ENCODE data around the gene TTL.
"Not testable (repeated sequence)": the region's sequence is repeated elsewhere in the genome, so short reads cannot be mapped to it uniquely, and the experiment has no call there.

The TTL gene

DNA sequence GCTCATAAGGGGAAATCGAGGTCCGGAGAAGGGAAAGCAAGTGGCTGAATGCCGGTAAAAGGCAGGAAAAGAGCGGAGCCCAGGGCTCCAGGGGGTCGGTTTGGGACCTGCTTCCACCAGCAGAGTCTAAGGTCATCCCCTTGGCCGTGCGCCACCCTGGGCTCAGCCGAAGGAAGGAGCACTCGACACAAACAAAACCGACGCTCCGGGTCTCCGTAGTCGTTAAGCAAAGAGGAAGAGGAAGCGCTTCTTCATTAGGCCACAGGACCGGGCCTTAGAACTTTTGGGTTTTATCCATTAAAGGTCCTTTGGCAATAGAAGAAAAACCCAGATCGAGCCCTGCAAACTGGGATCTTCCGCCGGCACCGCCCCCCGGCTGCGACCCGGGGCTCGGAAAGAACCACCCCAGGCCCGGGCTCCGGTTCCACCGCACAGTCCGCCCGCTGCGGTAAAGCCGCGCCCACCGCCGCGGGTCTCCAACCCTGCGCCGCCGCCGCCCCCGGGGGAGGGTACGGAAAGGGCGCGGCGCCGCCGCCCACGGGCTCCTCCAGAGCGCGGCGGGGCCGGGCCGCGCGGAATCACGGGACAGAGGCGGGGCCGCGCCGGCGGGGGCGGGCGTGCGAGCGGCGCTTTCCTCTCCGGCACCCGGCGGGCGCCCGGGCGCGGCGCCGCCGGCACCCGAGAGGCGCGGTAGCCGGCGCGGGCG lies at the start of gene TTL:
TSS of gene TTL (plus strand) at position 629 of the 706 bp plus-strand sequence. CDS start 189 bp downstream, outside the sequence.
- DNase-seq: peak; percentile 91

DNA sequence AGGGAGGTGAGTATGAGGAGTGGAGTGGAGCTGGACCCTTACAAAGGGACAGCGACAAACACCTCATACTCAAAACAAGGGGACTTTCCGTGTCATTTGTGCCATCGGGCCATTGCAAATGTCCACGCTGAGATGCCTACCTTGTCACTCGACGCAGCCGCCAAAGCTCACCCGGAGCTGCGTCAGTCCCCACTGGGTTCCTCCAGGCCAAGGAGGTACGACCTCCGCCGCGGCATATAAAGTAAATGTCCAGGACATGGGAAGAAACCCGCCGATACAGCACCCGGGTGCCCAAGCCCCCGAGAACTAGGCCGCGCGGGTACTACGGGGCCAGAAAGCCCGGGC lies 49.6 kb upstream of the TTL start:
- DNase-seq: not testable (repeated sequence)

DNA sequence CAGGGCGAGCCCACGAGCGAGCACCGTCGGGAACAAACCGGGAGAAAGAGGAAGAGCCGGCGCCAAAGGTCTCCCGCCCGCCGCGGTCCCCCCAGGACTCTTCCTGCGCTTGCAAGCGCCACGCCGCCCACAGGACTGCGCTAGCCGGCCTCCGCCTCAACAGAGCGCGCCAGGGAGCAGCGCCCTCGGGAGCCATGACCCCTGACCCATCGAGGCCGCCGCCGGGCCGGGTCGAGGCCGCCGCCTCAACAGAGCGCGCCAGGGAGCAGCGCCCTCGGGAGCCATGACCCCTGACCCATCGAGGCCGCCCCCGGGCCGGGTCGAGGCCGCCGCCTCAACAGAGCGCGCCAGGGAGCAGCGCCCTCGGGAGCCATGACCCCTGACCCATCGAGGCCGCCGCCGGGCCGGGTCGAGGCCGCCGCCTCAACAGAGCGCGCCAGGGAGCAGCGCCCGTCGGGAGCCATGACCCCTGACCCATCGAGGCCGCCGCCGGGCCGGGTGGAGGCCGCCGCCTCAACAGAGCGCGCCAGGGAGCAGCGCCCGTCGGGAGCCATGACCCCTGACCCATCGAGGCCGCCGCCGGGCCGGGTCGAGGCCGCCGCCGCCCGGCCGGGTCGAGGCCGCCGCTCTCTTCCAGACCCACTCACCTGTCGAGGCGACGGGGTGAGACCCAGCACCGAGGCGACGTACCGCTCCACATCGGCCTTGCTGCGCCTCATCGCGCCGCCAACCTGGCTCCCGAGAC lies 49.0 kb upstream of the TTL start:
- peak; percentile 50 for DNase-seq

DNA sequence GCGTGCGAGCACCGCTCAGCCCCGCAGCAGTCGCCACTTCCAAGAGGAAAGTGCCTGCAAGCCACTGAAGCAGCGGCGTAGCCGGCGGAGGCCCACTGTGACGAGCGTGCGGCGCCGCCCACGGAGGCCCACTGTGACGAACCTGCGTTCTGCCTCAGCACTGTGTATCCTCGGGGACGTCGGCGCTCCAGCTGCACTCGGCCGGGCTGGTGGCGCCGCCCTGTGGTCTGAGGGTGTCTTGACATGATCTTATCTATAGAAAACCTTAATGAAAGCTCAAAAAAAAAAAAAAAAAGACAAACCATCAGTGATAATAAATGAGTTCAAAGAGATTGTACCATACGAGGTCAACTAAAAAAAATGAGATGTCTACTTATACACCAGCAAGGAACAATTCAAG lies 48.5 kb upstream of the TTL start, which contains the start of gene RGPD8:
TSS of gene RGPD8 (minus strand) at position 166 of the 400 bp plus-strand sequence. CDS start 192 bp downstream, outside the sequence.
- peak; percentile 87 for DNase-seq

DNA sequence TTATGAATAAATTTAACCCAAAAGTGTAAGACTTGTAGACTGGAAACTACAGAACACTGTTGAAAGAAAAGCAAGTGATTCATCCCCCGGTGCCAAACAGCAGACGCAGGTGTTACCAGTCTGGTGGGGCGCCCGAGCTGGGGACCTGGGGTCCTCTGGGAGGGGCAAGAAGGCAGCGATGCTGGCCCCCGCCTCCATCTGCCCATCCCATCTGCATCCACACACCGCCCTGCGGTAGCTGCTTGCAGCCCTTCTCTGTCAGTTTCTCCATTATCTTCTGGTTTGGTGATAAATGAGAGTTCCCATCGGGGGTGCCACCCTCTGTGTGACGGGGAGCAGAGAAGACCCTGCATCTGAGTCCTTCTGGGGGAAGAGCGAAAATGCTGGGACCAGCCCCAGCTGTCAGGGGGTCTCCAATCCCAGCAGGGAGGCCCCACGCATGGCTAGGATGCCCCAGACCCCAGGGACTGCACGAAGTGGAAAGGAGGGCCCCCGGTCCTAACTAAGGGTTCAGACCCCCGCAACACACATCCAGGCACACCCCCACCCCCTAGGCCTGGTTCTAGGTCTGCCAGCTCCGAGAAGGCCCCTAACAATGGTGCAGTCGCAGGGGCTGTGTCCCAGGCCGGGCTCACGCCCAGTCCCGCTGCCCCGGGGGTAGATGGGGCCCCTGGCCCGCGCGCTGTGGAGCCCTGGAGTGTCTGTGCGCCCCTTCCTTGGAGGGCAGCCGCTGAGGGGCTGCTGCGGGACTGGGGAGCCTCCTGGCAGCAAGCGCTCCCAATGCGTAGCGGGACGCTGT lies 47.8 kb upstream of the TTL start:
- peak; percentile 3 for DNase-seq

DNA sequence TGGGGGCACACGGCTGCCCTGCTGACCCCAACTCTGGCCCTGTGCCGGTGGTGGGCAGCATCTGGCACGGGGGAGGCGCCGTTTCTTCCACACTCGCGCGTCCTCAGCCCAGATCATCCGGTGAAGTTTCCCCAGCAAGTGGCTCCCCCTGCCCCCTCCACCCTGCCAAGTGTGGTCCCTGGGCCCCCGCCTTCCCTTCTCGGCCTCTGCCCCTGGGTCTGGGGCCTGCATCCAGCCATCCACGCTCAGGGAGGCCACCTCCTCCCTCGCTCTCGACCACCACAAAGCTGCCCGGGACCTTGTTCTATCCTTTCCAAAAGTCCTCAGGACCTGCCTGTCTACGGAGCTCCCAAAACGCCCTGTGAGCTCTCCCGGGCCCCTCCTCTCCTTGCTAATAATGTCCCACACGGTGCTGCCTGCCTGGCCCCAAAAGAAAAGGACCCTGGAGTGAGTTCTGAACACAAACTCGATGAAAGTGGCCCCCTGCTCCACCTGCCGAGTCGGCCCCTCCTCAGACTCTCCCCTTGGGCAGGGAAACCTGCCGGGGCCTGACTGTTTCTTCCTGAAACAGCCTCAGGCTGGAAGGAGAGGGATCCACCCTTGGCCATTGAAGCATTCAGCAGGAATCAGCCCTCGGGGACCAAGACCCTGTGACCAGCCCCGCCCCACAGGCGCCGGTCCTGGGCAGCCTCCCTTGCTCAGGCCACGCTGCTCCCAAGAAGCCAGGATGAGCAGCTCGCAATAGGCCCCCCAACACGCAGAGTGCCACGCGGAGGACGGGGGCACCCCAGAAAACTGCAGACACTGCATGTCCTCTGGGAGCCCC lies 46.9 kb upstream of the TTL start:
- DNase-seq: peak; percentile 15

DNA sequence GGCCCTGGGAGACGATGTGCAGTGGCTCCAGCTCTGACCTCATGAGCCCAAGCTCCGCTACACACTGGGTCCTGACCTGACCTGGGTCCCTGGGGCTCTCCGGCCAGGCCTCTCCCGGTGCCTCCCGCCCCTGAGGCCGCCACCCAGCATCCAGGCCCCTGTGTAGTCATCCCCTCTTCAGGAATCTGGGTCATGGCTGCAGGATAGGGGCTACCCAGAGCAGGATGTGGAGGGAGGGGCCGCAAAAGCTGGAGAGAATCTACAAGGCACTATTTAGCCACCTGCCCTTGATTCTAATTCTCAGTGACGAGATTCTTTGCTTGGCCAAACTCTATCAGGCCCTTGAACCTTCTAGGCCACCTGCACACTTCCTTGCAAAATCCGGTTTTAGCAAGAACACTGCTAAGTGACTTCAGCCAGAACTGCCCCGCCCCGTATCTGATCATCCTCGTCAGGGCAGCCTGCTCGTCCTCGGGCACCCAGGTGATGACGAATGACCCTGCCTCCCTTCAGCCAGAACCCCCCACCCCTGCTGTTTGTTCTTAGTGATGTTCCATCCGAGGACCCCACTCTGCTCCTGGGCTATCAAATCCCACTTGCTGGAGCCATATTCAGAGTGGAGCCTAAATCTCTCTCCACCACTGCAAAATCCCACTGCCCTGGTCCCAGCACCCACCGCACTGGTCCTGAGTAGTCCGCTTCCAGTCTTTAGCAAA lies 46.1 kb upstream of the TTL start:
- DNase-seq: not testable (repeated sequence)

DNA sequence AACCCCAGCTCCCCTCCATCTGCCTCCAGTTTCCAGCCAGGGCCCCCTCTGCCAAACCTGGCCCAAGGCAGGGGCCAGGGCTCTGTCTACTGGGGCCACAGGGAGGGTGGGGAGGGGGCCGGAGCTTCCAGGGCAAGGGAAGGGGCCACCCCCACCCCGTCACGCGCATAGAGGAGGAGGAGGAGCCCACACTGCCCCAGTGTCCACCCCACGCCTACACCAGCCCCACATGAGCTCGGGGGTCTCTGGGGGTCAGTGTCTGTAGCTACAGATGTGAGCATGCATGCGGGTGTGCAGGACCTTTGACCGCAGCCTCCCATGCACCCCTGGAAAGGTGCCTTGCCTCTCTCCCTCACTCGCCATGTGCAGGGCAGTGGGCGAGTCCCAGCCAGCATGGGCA lies 45.0 kb upstream of the TTL start:
- DNase-seq: not testable (repeated sequence)

DNA sequence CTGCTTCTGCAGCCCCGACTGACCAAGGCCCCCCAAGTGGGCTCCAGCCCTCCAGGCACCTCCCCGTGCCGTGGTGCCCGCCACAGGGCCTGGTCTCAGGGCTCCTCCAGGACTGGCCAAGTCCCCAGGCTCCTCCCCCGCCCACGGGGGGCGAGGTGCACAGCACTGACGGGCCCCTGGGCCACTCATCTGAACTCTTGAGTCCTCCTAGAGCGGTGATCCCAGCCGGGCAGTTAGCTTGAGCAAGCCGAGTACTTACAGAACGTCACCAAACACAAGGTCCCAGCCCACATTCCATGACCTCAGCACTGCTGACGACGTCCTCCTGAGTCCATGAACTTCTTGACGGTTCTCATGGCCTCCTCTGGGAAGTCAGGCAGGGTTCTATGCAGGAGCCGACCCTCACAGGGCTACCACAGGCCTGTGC lies 44.5 kb upstream of the TTL start:
- DNase-seq: not testable (repeated sequence)

DNA sequence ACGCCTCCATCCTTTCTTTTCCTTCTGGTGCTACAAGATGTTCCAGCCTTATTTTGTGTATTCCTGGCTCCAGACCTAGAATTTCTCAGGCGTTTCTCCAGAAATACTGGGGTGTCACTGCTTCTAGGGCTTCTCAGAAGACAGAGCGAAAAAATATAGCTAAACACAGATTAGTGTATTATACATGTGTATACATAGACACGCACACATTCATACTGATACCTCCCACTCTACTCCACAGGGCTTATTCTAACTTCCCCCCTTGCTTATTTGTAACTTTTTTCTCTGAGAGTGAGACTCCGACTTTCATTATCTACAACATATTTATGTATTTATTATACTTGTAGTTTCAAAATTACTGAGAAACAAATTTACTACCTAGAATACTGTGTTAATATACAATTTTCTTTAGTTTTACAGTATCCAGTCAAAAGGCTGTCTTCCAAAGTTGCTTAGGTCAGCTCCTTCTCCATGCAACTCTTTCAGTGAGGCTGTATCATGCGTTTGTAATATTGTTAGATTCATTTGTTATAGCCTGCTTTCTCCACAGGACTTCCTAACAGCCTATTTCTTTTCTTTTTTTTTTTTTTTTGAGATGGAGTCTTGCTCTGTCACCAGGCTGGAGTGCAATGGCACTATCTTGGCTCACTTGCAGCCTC lies 43.2 kb upstream of the TTL start:
- DNase-seq: not testable (repeated sequence)

DNA sequence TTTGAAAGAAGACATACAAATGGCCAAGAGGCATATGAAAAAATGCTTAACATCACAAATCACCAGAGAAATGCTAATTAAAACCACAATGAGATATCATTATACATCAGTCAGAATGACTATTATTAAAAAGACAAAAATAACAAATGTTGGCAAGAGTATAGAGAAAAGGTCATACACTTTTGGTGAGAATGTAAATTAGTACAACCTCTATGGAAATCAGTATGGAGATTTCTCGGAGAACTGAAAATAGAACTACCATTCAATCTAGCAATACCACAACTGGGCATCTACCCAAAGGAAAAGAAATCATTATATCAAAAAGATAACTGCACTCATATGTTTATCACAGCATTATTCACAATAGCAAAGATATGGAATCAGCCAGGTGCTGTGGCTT lies 37.7 kb upstream of the TTL start:
- DNase-seq: not testable (repeated sequence)

DNA sequence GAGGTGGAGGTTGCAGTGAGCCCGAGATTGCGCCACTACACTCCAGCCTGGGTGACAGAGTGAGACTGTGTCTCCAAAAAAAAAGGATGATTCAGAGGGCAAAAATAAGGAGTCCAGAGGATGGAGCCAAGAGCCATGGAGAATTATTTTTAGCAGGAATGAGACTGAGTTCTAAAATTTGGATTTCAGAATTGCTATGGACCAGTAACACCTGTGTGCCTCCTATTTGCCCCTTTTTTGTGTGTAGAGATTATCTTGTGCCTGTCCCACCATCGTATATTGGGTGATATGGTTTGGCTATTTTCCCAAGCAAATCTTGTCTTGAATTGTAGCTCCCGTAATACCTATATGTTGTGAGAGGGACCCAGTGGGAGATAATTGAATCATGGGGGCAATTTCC lies 32.1 kb upstream of the TTL start:
- no peak for DNase-seq

DNA sequence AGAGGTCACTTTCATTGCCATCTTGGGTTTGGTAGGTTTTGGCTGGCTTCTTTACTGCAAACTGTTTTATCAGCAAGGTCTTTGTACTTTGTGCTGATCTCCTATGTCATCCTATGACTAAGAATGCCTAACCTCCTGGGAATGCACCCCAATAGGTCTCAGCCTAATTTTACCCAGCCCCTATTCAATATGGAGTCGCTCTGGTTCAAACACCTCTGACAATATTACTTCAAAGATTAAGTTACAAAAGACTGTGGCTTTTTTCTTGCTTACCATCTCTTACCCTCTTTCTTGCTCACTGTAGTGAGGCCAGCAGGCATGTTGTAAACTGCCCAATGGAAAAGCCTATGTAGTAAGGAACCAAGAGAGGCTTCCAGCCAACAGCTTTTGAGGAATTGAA lies 30.6 kb upstream of the TTL start:
- DNase-seq: no peak

DNA sequence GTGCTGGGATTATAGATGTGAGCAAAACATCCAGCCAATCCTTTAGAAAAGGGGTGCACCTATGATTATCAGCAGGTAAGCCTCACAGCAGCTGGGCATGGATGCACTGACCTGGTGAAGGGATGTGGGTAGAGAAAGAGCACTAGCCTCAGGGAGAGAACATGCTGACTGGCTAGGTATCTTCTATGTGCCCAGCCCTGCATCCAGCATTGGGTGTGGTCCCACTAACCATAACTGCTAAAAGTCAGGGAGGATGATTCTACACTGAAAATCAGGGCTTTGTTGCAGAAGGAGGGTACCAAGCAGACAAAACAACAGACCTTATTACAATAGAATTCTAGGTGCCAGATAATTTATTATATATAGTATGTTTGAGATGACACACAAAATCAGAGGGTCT lies 27.4 kb upstream of the TTL start:
- no peak for DNase-seq

DNA sequence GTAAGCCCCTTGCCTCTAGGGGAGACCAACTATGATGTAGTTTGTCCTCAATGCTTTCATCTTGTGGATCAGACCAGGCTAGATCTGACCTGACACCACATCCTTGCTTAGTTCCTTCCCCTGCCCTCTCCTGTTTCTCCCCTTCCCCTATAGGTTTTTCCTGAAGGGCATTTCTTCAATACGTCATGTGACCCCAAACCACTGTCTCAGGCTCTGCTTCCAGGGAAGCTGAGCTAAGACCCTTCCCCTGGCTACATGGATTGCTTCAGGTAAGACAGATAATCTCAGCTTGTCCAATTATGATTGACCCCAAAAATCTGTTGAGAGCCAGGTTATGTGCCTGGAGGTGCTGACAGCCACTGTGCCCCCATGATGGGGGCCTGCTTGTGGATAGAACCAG lies 22.6 kb upstream of the TTL start:
- DNase-seq: no peak

DNA sequence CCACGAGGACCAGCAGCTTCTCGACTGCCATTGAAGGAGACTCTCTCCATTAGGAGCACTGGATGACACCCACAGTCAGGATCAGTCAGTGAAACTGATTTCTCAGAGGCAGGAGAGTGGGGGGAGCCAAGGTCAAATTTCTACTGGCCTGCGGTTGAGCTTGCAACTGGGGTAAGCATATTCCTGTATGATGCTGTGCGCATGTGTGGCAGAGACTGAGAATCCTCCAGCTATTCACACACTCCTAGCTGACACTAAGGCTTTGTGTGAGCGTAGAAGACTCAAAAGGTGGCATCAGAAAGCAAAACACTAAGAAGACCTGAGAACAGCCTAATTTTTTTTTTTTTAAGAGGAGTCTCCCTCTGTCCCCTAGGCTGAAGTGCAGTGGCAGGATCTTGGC lies 19.8 kb upstream of the TTL start:
- no peak for DNase-seq

DNA sequence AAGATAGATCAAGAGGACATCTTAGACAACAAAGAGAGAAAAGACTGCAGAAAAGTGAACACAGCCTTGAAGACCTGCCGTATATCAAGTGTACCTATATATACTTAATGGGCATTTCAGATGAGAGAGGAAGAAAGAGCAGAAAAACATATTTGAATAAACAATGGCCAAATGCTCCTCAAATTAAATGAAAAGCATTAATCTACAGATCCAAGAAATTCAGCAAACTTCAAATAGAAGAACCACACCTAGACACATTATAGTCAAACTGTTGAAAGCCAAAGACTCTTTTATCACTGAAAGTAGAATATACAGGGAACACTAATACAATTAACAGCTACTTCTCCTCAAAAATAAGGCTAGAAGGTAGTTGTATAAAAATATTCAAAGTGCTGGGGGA lies 18.7 kb upstream of the TTL start:
- DNase-seq: no peak

DNA sequence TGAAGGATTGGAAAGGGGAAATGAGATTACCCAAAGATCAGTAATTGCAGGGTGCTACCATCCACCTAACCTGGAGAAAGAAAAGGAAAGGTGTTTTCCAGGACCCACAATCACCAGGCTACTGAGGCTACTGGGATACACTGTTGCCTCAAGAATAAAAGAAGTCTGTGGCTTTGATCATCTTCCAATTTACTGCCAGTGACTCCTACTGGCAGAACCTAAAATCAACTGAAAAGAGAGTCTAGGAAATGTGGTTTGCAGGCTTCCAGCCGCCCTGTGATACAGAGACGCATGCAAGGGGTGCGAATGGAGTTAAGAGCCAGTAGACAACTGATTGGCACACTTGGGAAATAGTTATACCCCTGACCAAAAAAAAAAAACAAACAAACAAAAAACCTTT lies 16.6 kb upstream of the TTL start:
- DNase-seq: no peak

DNA sequence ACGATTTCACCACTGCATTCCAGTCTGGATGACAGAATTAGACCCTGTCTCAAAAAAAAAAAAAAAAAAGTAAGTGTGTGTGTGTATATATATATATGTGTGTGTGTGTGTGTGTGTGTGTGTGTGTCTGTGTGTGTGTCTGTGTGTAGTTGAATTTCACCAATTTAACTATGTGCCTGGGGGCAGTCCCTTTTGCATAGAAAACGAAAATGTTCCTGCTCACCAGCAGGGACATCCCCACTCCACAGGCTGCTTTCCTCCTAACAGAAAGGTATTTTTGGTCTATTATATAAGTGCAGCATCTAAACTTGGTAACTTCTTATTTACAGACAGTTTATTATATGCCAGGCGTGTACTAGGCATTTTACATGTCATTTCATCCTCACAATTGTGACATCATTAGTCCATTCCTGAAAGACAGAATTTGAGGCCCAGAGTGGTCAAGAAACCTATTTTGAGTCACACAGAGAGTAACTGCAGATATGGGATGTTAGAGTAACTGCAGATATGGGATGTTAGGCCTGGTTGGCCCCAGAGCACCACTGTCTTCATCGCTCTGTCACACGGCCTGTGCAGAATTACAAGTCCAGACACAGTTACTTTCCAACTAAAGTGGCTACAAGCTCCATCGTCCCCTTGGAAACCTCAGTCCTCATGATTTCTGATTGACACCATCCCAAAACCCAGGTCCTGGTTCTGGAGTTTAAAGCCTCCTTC lies 9.3 kb upstream of the TTL start:
- no peak for DNase-seq

DNA sequence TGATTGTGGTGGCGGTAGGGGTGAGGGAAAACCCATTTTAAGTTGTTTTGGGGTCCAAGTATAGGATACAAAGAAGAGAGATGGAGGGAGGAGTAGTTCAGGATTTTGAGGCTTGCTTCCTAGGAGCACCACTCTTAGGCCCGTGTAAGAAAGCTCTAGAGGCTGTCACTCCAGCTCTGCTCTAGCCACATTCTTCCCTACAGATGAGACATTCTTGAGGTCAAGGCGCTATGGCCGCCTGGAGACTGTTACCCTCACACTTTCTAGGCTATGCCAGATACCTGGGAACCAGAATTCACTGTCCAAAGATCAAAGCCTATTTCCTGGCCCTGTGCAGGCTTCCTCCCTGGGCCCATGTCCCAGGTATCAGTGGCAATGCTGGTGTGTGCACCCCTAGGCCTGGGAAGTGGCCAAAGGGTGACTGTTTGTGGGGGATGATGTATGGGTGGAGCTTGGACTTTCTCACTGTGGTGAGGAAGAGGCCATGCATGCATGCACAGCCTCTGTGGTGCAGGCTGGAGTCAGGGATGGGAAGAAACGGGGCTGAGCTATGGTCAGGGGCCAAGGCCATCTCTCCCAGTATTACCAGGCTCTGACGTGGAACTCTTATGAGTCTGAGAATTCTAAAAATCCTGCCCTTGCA lies 7.0 kb upstream of the TTL start:
- no peak for DNase-seq

Data from retina (tissue), 1 donor.